H1 (cell line): Measurements from ENCODE around the gene APP. TPM values are rescaled to one million over a fixed set of nuclear protein-coding genes. Genes with fewer than 3 reads are reported as not detected.
A peak's percentile ranks its signal among the peaks of the same experiment; 100 is the strongest.

Experiments used
- CTCF ChIA-PET: fragments of 300-600 bp; sonication (Branson Sonifier 250); formaldehyde crosslinking; loops from one replicate; lab custom pipeline; 2021; ENCODE audit not compliant: partially characterized antibody; lab: Charles Lee
- POLR2A ChIA-PET: fragments of 300-600 bp; sonication (Branson Sonifier 250); formaldehyde crosslinking; loops from one replicate; lab custom pipeline; 2021; ENCODE audit warnings: inconsistent platforms; ENCODE audit not compliant: partially characterized antibody; lab: Charles Lee
- DNase-seq, 2 experiments: peaks; one replicate each; pipeline versions ENCODE4 v3.0.0 to v3.0.0-alpha.2; 2010 to 2022; ENCODE audit warnings: low spot score in 2 of 2, low read depth in 1 of 2, mixed read lengths in 1 of 2
- FAIRE-seq: peaks from 2 replicates; lab custom pipeline; 2011; peaks lifted over from hg19 to GRCh38; lab: Jason Lieb, UNC
- H2AFZ ChIP-seq: 2 replicates; pipeline ENCODE4 v1.8.1; 2012; ENCODE audit warnings: low read length, inconsistent platforms
- H2AK5ac ChIP-seq: 2 replicates; pipeline ENCODE4 v1.6.1; 2013; ENCODE audit warnings: low read depth, low read length
- H2BK120ac ChIP-seq: replicated peaks from 2 replicates; pipeline ENCODE3; 2013; ENCODE audit warnings: low read depth, low read length, inconsistent platforms
- H2BK12ac ChIP-seq: 2 replicates; pipeline ENCODE4 v1.6.1; 2013; ENCODE audit warnings: low read depth, low read length
- H2BK15ac ChIP-seq: 2 replicates; pipeline ENCODE4 v1.6.1; 2013; ENCODE audit warnings: low read length
- H2BK20ac ChIP-seq: 2 replicates; pipeline ENCODE4 v1.6.1; 2013; ENCODE audit warnings: low read length
- H2BK5ac ChIP-seq: 2 replicates; pipeline ENCODE4 v1.6.1; 2013; ENCODE audit warnings: low read depth, low read length
- H3K14ac ChIP-seq: 2 replicates; pipeline ENCODE4 v1.6.1; 2013; ENCODE audit warnings: inconsistent platforms; ENCODE audit not compliant: insufficient read length
- H3K18ac ChIP-seq: 2 replicates; pipeline ENCODE4 v1.6.1; 2013; ENCODE audit warnings: low read length; ENCODE audit errors: extremely low read depth
- H3K23ac ChIP-seq: 2 replicates; pipeline ENCODE4 v1.6.1; 2013; ENCODE audit warnings: inconsistent platforms; ENCODE audit not compliant: insufficient read length
- H3K23me2 ChIP-seq: 2 replicates; pipeline ENCODE4 v1.6.1; 2013; ENCODE audit warnings: low read depth, low read length
- H3K27ac ChIP-seq: 2 replicates; pipeline ENCODE4 v1.6.1; 2011; ENCODE audit warnings: low read depth, low read length, inconsistent platforms
- H3K27me3 ChIP-seq, 4 experiments: replicated peaks in 1 of 4; 1 replicate in 1 of 4; 2 replicates in 3 of 4; pipeline versions ENCODE4 v1.6.1 to v1.8.1; 2011 to 2013; ENCODE audit warnings: low read length in 3 of 4, mild to moderate bottlenecking in 3 of 4, inconsistent platforms in 2 of 4, mixed read lengths in 2 of 4, moderate library complexity in 1 of 4; ENCODE audit not compliant: control insufficient read depth in 3 of 4, insufficient read depth in 3 of 4; ENCODE audit errors: extremely low read depth in 1 of 4
- H3K36me3 ChIP-seq, 4 experiments: 2 replicates each; pipeline versions ENCODE4 v1.6.1 to v1.8.1; 2011 to 2013; ENCODE audit warnings: mild to moderate bottlenecking in 4 of 4, low read length in 3 of 4, moderate library complexity in 2 of 4, control low read depth in 1 of 4, inconsistent platforms in 1 of 4; ENCODE audit not compliant: insufficient read depth in 4 of 4, control insufficient read depth in 2 of 4
- H3K4ac ChIP-seq: replicated peaks from 2 replicates; pipeline ENCODE3; 2013; ENCODE audit warnings: low read length, low read depth, mixed read lengths, inconsistent platforms; ENCODE audit not compliant: insufficient read length
- H3K4me1 ChIP-seq, 4 experiments: replicated peaks in 1 of 4; 1 replicate in 1 of 4; 2 replicates in 3 of 4; pipeline versions ENCODE4 v1.6.1 to v1.8.1; 2011 to 2013; ENCODE audit warnings: low read length in 3 of 4, inconsistent platforms in 2 of 4, mixed read lengths in 1 of 4; ENCODE audit not compliant: insufficient read depth in 4 of 4, control insufficient read depth in 3 of 4
- H3K4me2 ChIP-seq, 2 experiments: 2 replicates each; pipeline versions ENCODE4 v1.6.1 to v1.8.1; 2011 to 2013; ENCODE audit warnings: low read depth in 2 of 2, low read length in 2 of 2, control low read depth in 1 of 2, inconsistent platforms in 1 of 2, mild to moderate bottlenecking in 1 of 2; ENCODE audit not compliant: insufficient read depth in 1 of 2
- H3K4me3 ChIP-seq, 4 experiments: fragments of 200-600, 300-600 bp in 1 of 4; sonication (generic), shearing (Covaris generic), sonication (Bioruptor Twin) in 1 of 4; 2 replicates each; pipeline versions ENCODE4 v1.5.1 to v1.8.1; 2011 to 2016; ENCODE audit warnings: low read length in 4 of 4, low read depth in 3 of 4, control low read depth in 2 of 4, inconsistent platforms in 2 of 4, mild to moderate bottlenecking in 2 of 4, mixed read lengths in 1 of 4, moderate library complexity in 1 of 4; ENCODE audit not compliant: insufficient read depth in 2 of 4; ENCODE audit errors: extremely low read depth in 1 of 4
- H3K56ac ChIP-seq: replicated peaks from 2 replicates; pipeline ENCODE3; 2013; ENCODE audit warnings: low read depth, mild to moderate bottlenecking, mixed read lengths, low read length, inconsistent platforms; ENCODE audit not compliant: insufficient read length
- H3K79me1 ChIP-seq: 2 replicates; pipeline ENCODE4 v1.6.1; 2013; ENCODE audit warnings: low read depth, low read length, control low read depth
- H3K79me2 ChIP-seq, 2 experiments: 2 replicates each; pipeline versions ENCODE4 v1.6.1 to v1.8.1; 2012 to 2013; ENCODE audit warnings: low read length in 2 of 2, mild to moderate bottlenecking in 2 of 2, inconsistent platforms in 1 of 2; ENCODE audit not compliant: insufficient read depth in 2 of 2, control insufficient read depth in 1 of 2
- H3K9ac ChIP-seq, 4 experiments: replicated peaks in 1 of 4; 1 replicate in 1 of 4; 2 replicates in 3 of 4; pipeline versions ENCODE4 v1.6.1 to v1.8.1; 2011 to 2013; ENCODE audit warnings: low read depth in 3 of 4, low read length in 3 of 4, control low read depth in 2 of 4, mild to moderate bottlenecking in 2 of 4, moderate library complexity in 2 of 4, inconsistent platforms in 1 of 4; ENCODE audit errors: extremely low read depth in 1 of 4
- H3K9me3 ChIP-seq, 2 experiments: 2 replicates each; pipeline versions ENCODE4 v1.6.1 to v1.8.1; 2012 to 2013; ENCODE audit warnings: mild to moderate bottlenecking in 2 of 2, moderate library complexity in 2 of 2, control low read depth in 1 of 2, inconsistent platforms in 1 of 2, low read depth in 1 of 2, low read length in 1 of 2, mixed read lengths in 1 of 2; ENCODE audit not compliant: insufficient read depth in 2 of 2
- H4K20me1 ChIP-seq, 2 experiments: replicated peaks in 1 of 2; 2 replicates each; pipeline versions ENCODE3 to v1.8.1; 2011 to 2013; ENCODE audit warnings: inconsistent platforms in 2 of 2, low read length in 2 of 2, mild to moderate bottlenecking in 1 of 2; ENCODE audit not compliant: insufficient read depth in 2 of 2, control insufficient read depth in 1 of 2
- H4K5ac ChIP-seq: 2 replicates; pipeline ENCODE4 v1.6.1; 2013; ENCODE audit warnings: low read length, low read depth, mixed read lengths, inconsistent platforms; ENCODE audit not compliant: insufficient read length
- H4K8ac ChIP-seq: 2 replicates; pipeline ENCODE4 v1.8.0; 2013; ENCODE audit warnings: mild to moderate bottlenecking, moderate library complexity, low read length, inconsistent platforms; ENCODE audit not compliant: insufficient read depth; ENCODE audit errors: extremely low read depth
- H4K91ac ChIP-seq: replicated peaks from 2 replicates; pipeline ENCODE3; 2013; ENCODE audit warnings: low read length, mixed read lengths, inconsistent platforms; ENCODE audit not compliant: insufficient read length
- BCL11A ChIP-seq, 2 experiments: IDR thresholded peaks; one replicate each; pipeline ENCODE4 v1.6.1; 2011; ENCODE audit warnings: low read depth in 2 of 2, low read length in 2 of 2, mild to moderate bottlenecking in 2 of 2
- EZH2 ChIP-seq: fragments of 200-600 bp; sonication (generic); IDR thresholded peaks from 2 replicates; pipeline ENCODE4 v1.7.1; 2012; ENCODE audit warnings: low read depth, mild to moderate bottlenecking, moderate library complexity, low read length, inconsistent platforms; ENCODE audit not compliant: severe bottlenecking
- GABPA ChIP-seq: IDR thresholded peaks from 2 replicates; pipeline ENCODE4 v1.6.1; 2011; ENCODE audit warnings: mild to moderate bottlenecking, low read length, moderate library complexity, borderline replicate concordance; ENCODE audit not compliant: insufficient read depth
- GTF2F1 ChIP-seq: IDR thresholded peaks from 2 replicates; pipeline ENCODE4 v1.6.1; 2012; ENCODE audit warnings: low read depth, low read length, improper control_type of control experiment, borderline replicate concordance
- HDAC2 ChIP-seq, 2 experiments: fragments of 300-600 bp in 1 of 2; sonication (generic) in 1 of 2; IDR thresholded peaks; 2 replicates each; pipeline ENCODE4 v1.6.1; 2011 to 2012; ENCODE audit warnings: low read depth in 2 of 2, low read length in 2 of 2, mild to moderate bottlenecking in 2 of 2, moderate library complexity in 2 of 2, borderline replicate concordance in 1 of 2, inconsistent platforms in 1 of 2
- KDM4A ChIP-seq: IDR thresholded peaks from one replicate; pipeline ENCODE4 v1.7.1; 2012; ENCODE audit warnings: low read depth, mild to moderate bottlenecking, moderate library complexity, low read length, inconsistent platforms; ENCODE audit not compliant: severe bottlenecking
- PHF8 ChIP-seq: fragments of 200-600 bp; sonication (generic); conservative IDR thresholded peaks from 2 replicates; pipeline ENCODE4 v1.7.1; 2012; ENCODE audit warnings: low read depth, mild to moderate bottlenecking, inconsistent platforms, low read length, moderate library complexity
- POU5F1 ChIP-seq: IDR thresholded peaks from 2 replicates; pipeline ENCODE4 v1.6.1; 2011; ENCODE audit warnings: low read depth, mild to moderate bottlenecking, low read length, moderate library complexity
- RFX5 ChIP-seq: IDR thresholded peaks from 2 replicates; pipeline ENCODE4 v1.6.1; 2011; ENCODE audit warnings: low read depth, low read length, improper control_type of control experiment, borderline replicate concordance
- SIN3A ChIP-seq, 2 experiments: IDR thresholded peaks in 1 of 2; conservative IDR thresholded peaks in 1 of 2; 2 replicates each; pipeline ENCODE4 v1.6.1; 2011 to 2012; ENCODE audit warnings: low read length in 2 of 2, improper control_type of control experiment in 1 of 2, low read depth in 1 of 2, mild to moderate bottlenecking in 1 of 2
- SP4 ChIP-seq: IDR thresholded peaks from 2 replicates; pipeline ENCODE4 v1.6.1; 2012; ENCODE audit warnings: low read length, inconsistent platforms
- SUZ12 ChIP-seq: fragments of 200-600 bp; sonication (generic); IDR thresholded peaks from 2 replicates; pipeline ENCODE4 v1.6.1; 2012; ENCODE audit warnings: mild to moderate bottlenecking, inconsistent platforms, low read length, moderate library complexity, mixed read lengths
- YY1 ChIP-seq: IDR thresholded peaks from 2 replicates; pipeline ENCODE4 v1.6.1; 2011; ENCODE audit warnings: low read depth, mild to moderate bottlenecking, low read length
- WGBS, 2 experiments: shearing (Covaris generic) in 1 of 2; methylation state at CpG; one replicate each; pipeline versions ENCODE4 v1.1.6 to v1.1.7; 2013 to 2015; ENCODE audit warnings: low lambda C conversion rate in 2 of 2, mixed read lengths in 2 of 2, inconsistent platforms in 1 of 2, low coverage in 1 of 2, missing lambda C conversion rate in 1 of 2; ENCODE audit not compliant: insufficient replicate concordance in 2 of 2, insufficient coverage in 1 of 2, insufficient read length in 1 of 2; ENCODE audit errors: extremely low coverage in 1 of 2, missing lambda C conversion rate in 1 of 2; 5-methylcytosine and 5-hydroxymethylcytosine counted together
- polyA plus RNA-seq, 7 experiments: library from polyadenylated mRNA; depleted of rRNA in 3 of 7; stranded (reverse) in 5 of 7; unstranded in 2 of 7; fragments of >200 nt in 5 of 7; fragments of 200-250 nt in 2 of 7; gene quantifications; 1 replicate in 5 of 7; 2 replicates in 1 of 7; 4 replicates in 1 of 7; pipeline versions ENCODE4 v1.2.1 to v1.2.3, GENCODE V29; 2011 to 2013; ENCODE audit warnings: missing spikeins in 2 of 7, mixed read lengths in 2 of 7
- total RNA-seq: library from RNA; stranded (reverse); fragmentation: NEBNext Ultra II Directional; extraction: Animal tissue kit (Norgen Biotek cat#: 25700); gene quantifications from 2 replicates; pipeline ENCODE4 v1.2.1, GENCODE V29; 2021

APP gene
- total and polyA plus RNA-seq, 2 of the 8 experiments (the other 6 are each of a cell fraction or from before 2014, with no cell fraction given): 375 to 551 TPM

- H3K14ac ChIP-seq: no peak overlapping the region
- H3K9me3 ChIP-seq: no peaks in the 10 kb centered on the region
- H3K4ac ChIP-seq: no peak overlapping the region
- H4K91ac ChIP-seq: no peak overlapping the region
- 27% methylated on average over 9 of the region's 9 CpGs; no CpG with 5 or more reads in 1 of the 2 experiments for WGBS, 2 experiments
- ChIA-PET CTCF (interaction anchor here (0.8 to 4.2 kb wide), 5 partner anchors 10 to 177 kb away, joined by 3 to 46 read pairs (median 3); no protein-coding TSS in a partner anchor), POLR2A (interaction anchor here (1.1 to 6.4 kb wide), 3 partner anchors 9 to 169 kb away, joined by 4 to 115 read pairs (median 7); no protein-coding TSS in a partner anchor)
- DNase-seq (no peak), FAIRE-seq (no peak)
- peaks cover 11 to 20% (median 13%) of the 10 kb centered on the region in 4 experiments; a peak in 6 of 7 replicates for H3K4me1 ChIP-seq
- no peak overlapping the region for H3K18ac ChIP-seq
- no peak overlapping the region for H2BK15ac ChIP-seq
- peaks cover 0 to 7% (median 3%) of the 10 kb centered on the region in 4 experiments; a peak in 3 of 7 replicates for H3K27me3 ChIP-seq
- H2BK12ac ChIP-seq: no peak overlapping the region
- peak overlapping the region; percentile 89 to 92 for H3K4me2 ChIP-seq
- peaks cover 32 to 78% of the 10 kb centered on the region in 2 experiments for H3K79me2 ChIP-seq
- H3K27ac ChIP-seq: no peak overlapping the region
- no peak overlapping the region for H2BK120ac ChIP-seq
- peaks cover 10% of the 10 kb centered on the region for H3K23me2 ChIP-seq
- H3K79me1 ChIP-seq: peaks cover 3% of the 10 kb centered on the region; the same call in 1 of the 2 replicates
- H3K23ac ChIP-seq: no peak overlapping the region
- no peak overlapping the region for H2AK5ac ChIP-seq
- H4K5ac ChIP-seq: no peak overlapping the region
- no peak overlapping the region for H4K8ac ChIP-seq
- H3K9ac ChIP-seq: no peak overlapping the region
- no peak overlapping the region for H2BK5ac ChIP-seq
- peak overlapping the region; percentile 26 to 96 (median 80); a peak in 5 of 8 replicates for H3K4me3 ChIP-seq
- no peak overlapping the region for H3K56ac ChIP-seq
- H2BK20ac ChIP-seq: no peak overlapping the region
- H3K36me3 ChIP-seq: no peaks in the 10 kb centered on the region; a peak in 1 of 8 replicates
- no peak overlapping the region for H2AFZ ChIP-seq
- peaks cover 13 to 15% of the 10 kb centered on the region in 2 experiments for H4K20me1 ChIP-seq
- TF ChIP-seq RFX5 (no peak), EZH2 (no peak), HDAC2 (IDR thresholded peaks at IDR 0.05; ENCODE audit: borderline replicate concordance in 1 of 2, low read depth in 2 of 2, low read length in 2 of 2) (no peak), KDM4A (no peak), POU5F1 (no peak), GABPA (no peak), SUZ12 (no peak), SP4 (no peak), YY1 (no peak), SIN3A (conservative IDR thresholded peaks at IDR 0.05 in 1 of 2, IDR thresholded peaks at IDR 0.05 in 1 of 2; ENCODE audit: low read depth in 1 of 2, low read length in 2 of 2) (no peak), PHF8 (no peak), GTF2F1 (no peak), BCL11A (IDR thresholded peaks at IDR 0.05; ENCODE audit: low read depth in 2 of 2, low read length in 2 of 2) (no peak)
These were observed 3.0 kb downstream of the APP start for GRCh38 chr21:26167593-26167992.
